GM23338 (cell line): Measurements from ENCODE around the gene PPIP5K2.
A peak's percentile ranks its signal among the peaks of the same experiment; 100 is the strongest.

Source experiments
- CREB1 ChIP-seq: fragments of 250-450 bp; sonication (Bioruptor Pico); IDR thresholded peaks from 2 replicates; pipeline ENCODE4 v1.5.0; 2020; ENCODE audit warnings: low read depth, mild to moderate bottlenecking, moderate library complexity
- CTCF ChIP-seq, 2 experiments: fragments of 200-600 bp in 1 of 2; sonication (generic) in 1 of 2; conservative IDR thresholded peaks; 2 replicates each; pipeline versions ENCODE4 v1.5.1 to v1.6.1; 2016 to 2017; ENCODE audit warnings: antibody characterized with exemption in 2 of 2, low read depth in 2 of 2, mild to moderate bottlenecking in 2 of 2, moderate library complexity in 1 of 2
- EZH2 ChIP-seq: fragments of 200-600 bp; sonication (generic); IDR thresholded peaks from one replicate; pipeline ENCODE4 v1.8.0; 2017; ENCODE audit warnings: antibody characterized with exemption, mild to moderate bottlenecking, low read depth; ENCODE audit not compliant: unreplicated experiment
- EZH2phosphoT487 ChIP-seq: fragments of 200-600 bp; sonication (generic); IDR thresholded peaks from one replicate; pipeline ENCODE4 v1.8.1; 2018; ENCODE audit warnings: antibody characterized with exemption; ENCODE audit not compliant: unreplicated experiment
- JUNB ChIP-seq: IDR thresholded peaks from one replicate; pipeline ENCODE4 v1.6.1; 2016; ENCODE audit warnings: antibody characterized with exemption; ENCODE audit not compliant: unreplicated experiment
- POLR2AphosphoS5 ChIP-seq: IDR thresholded peaks from 2 replicates; pipeline ENCODE4 v1.6.1; 2016; ENCODE audit warnings: antibody characterized with exemption, low read depth
- REST ChIP-seq: IDR thresholded peaks from one replicate; pipeline ENCODE4 v1.6.1; 2018; ENCODE audit warnings: antibody characterized with exemption; ENCODE audit not compliant: unreplicated experiment
- ZNF331 ChIP-seq: fragments of 250-450 bp; sonication (Bioruptor Pico); IDR thresholded peaks from 2 replicates; pipeline ENCODE4 v1.5.0; 2020; ENCODE audit warnings: low read depth, mild to moderate bottlenecking, moderate library complexity
- ZNF462 ChIP-seq: fragments of 250-450 bp; sonication (Bioruptor Pico); IDR thresholded peaks from 2 replicates; pipeline ENCODE4 v1.5.0; 2020; ENCODE audit warnings: mild to moderate bottlenecking, moderate library complexity

DNA sequence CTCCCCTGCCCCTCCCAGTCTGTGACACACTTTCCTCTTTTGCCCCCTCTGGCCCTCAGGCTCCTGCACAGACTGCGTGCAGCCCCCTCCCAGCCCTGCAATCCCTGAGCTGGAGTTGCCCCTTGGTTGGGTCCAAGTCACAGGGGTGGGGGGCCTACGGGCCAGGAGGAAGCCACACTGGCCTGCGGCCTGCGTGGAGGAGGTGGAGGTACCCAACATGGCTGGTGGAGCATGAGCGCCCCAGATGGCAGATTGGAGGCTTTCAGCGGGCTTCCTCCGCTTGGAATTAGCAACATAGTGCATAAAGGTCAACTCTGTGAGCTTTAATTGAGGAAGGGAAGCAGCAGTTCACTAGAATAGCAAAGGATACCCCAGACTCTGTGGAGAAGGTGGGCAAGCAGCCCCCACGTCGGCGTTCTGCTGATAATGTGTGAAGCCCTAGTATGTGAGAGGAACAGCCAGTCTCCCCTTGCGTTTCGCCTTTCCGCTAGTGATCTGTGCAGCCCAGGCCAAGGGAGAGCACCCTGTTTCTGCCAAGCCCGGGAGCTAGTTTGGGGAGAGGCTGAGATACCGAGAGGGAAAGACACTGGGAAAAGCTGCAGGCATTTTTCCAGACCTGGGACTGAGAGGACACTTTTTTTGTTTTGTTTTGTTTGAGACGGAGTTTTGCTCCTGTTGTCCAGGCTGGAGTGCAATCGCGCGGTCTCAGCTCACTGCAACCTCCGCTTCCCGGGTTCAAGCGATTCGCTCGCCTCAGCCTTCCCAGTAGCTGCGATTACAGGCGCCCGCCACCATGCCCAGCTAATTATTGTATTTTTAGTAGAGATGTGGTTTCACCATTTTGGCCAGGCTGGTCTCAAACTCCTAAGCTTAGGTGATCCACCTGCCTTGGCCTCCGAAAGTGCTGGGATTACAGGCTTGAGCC, 103.2 kb downstream of the PPIP5K2 start:
- TF ChIP-seq CTCF (conservative IDR thresholded peaks at IDR 0.05; ENCODE audit: low read depth in 2 of 2): peak; percentile 48 to 68
- no peak for TF ChIP-seq EZH2
- TF ChIP-seq POLR2AphosphoS5: no peak
- no peak for TF ChIP-seq JUNB
- TF ChIP-seq ZNF331 (CRISPR knock-in tag): no peak
- TF ChIP-seq REST: no peak
- no peak for TF ChIP-seq CREB1 (CRISPR knock-in tag)
- no peak for TF ChIP-seq ZNF462 (CRISPR knock-in tag)
- no peak for TF ChIP-seq EZH2phosphoT487
